Activated CD4-positive, alpha-beta T cell treated with anti-CD3 and anti-CD28 coated beads, Interleukin-10, Interleukin-2, amounts not matched to agents 100 ng/mL and 50 ng/mL, durations not matched to agents 16 hours and 8 hours (primary cell): ENCODE data around the gene CCR5AS.
"Not testable (repeated sequence)": the region's sequence is repeated elsewhere in the genome, so short reads cannot be mapped to it uniquely, and the experiment has no call there.

Experiments
- DNase-seq: peaks from one replicate; pipeline ENCODE4 v3.0.0-alpha.2; 2020

CCR5AS gene

DNA sequence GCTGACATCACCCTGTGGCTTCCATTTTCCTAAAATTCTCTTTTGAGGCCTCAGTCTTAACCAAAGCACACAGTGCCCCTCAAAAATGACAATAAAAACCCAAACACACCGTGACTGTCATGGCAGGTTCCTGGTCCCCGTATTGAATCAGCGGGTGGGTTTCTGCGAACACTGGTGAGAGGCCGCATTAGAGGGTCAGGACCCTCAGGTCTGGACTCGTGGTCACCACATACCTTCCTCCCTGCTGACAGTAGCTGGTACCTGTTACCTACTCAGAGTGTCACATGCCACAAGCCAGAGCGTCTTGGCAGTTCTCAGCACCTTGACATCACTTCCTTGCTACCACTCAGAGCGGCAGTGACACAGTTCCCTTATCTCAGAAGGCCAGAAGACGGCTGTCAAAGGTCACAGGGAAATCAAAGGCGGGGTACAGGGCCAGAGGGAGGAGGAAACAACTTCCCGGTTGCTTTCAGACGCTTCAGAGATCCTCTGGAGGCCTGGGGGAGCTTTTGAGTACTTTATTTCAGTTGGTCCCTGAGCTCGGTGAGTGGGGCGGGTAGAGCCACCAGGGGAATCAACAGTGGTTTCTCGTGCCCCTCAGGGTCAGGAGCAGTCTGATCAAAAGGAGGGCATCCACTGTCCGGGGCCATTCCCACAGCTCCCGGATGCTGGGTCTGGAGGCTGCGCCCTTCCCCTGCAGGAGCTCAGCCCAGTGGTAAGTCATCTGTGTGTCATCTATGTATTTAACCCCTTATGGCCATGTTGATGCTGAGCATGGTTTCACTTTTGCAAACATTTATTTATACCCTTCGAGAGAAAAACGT lies at the start of gene CCR5AS, which contains the start of gene CCRL2:
Gene CCR5AS, minus strand, starts transcription at position 279 of the 824 bp plus-strand sequence.
Gene CCRL2, plus strand, starts transcription at position 472 of the 824 bp plus-strand sequence. CDS start 821 bp downstream, outside the sequence.
- peak; percentile 62 for DNase-seq

DNA sequence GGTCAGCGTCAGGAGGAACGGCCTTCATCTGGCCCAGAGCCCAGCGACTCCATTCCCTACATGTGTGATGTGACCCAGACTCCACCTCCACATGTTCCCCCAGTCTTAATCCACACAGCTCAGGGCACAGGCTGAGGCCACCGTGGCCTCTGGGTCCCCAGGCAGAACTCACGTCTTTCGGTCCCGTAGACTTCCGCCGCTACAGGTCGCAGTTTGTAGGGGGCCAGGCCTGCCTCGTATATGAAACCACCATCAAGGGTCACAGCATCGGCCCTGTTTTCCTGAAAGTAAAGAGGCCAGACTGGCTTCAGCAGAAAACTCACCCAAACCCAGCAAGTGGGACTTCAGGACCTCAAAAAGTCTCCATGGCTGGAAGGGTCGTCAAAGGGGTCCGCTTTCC lies 49.3 kb upstream of the CCR5AS start:
- DNase-seq = no peak

DNA sequence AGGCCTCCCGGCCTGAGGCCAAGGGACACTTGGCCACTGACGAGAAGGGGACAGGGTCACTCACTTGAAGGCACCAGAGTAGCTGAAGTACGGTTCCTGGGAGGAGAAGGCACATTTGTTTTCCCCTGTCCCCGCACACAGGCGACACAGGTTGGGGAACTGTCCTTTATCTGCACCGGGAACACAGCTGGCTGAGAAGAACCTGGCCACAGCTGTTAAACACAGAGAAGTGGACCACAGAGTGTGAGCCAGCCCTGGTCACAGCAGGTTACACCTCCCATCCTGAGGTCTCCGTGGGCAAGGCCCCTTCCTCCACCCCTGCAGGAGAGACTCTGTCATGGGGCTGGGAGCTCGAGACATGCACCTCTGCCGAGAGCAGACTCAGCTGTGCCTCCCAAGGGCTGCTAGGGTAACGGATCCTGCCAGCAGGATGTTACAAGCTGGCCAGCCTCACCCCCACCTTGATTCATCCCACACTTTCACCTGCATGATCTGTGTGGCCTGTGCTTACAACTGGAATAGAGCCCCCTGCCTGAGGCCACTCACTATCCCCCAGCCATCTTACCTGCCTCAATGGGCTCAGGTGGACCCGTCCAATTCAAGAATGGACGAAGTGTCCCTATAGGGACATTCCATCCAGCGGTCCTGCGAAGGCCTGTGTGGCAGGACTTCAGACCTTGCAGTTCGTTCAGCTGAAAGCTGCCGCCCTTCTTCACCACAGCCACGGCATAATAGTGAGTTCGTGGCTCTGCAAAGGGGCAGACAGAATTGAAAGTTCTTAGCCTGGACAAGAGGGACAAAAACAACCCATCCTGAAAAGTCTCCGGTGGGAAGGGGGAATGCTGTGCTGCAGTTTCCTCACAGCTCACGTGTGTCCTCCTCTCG lies 48.6 kb upstream of the CCR5AS start:
- DNase-seq = no peak

- DNase-seq = no peak
Observed at GRCh38 chr3:46454606-46455005, 47.7 kb upstream of the CCR5AS start.

DNA sequence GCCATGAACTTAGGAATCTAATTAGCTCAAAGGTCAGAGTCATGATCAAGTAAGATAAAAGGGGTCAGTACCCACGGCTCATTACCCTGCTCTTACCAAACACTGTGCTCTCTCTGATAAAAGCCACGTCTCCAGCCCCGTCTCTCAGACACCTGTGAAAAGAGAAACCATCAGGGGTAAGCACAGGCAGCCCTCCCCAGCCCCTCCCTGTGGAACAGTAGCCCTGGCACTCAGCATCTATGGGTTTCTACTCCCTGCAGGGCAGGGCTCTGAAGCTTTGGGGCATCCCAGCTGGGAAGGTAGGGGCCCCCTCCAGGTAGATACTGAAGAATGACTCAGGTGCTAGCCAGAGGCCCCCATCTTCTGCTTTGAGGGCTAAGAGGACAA lies 47.3 kb upstream of the CCR5AS start:
- no peak for DNase-seq

GRCh38 chr3:46453526-46454208 lies 46.8 kb upstream of the CCR5AS start:
- DNase-seq = no peak

DNA sequence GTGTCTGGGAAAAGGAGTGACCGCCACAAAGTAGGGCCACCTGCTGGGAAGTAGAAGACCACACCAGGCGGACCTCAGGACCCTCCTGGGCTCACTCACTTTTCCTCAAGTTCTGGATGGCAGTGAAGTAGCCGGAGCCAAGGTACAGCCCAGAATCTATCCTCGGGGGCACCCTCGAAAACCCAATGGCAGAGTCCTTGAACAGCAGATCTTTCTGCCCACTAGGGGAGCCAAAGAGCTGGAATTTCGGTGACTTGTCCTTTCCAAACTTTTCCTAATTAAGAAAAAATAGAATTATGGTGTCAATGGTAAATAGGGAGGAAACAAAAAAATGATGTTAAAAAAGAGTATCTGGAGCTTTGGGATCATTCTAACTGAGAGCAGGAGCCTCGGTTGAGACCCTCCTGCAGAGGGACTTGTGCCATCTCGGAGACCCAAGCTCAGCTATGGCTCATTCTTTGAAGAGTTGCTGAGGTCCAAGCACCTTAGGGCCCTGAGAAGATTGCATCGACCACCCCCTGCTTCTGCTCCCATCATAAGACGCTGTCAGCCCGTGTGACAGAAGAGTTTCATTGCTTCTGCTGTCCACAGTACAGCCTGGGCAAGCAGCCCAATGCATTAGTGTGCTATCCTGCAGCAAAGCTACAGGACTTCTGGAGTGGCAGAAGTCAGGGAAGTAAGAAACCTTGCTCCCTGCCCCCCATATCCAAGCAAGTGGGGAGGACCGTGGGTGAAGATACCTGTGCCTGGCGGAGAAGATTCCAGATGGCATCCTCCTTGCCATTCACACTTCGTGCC lies 43.1 kb upstream of the CCR5AS start:
- DNase-seq = no peak

DNA sequence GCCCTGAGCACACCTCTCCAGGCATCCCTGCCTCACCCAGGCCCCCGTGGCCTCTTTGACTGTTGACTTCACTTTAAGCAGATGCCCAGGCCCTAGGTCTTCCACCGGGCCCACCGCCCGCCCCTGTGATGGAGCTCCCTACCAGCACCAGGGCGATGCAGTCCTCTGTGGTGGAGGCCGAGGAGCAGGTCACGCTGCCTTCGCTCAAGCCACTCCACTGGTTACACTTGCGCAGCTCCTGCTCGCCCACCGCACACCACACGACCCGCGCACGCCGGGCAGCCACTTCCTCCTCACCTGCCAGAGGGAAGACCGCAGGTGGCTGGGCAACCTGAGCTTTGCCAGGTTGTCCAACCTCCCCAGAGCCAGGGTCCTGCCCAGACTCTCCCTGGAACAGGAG lies 41.9 kb upstream of the CCR5AS start:
- no peak for DNase-seq

- DNase-seq = no peak
Observed at GRCh38 chr3:46447228-46447985, 40.5 kb upstream of the CCR5AS start.

GRCh38 chr3:46442576-46443530 lies 36.0 kb upstream of the CCR5AS start:
- DNase-seq = no peak

- peak; percentile 54 for DNase-seq
Observed at GRCh38 chr3:46440531-46441294, 33.8 kb upstream of the CCR5AS start.

DNA sequence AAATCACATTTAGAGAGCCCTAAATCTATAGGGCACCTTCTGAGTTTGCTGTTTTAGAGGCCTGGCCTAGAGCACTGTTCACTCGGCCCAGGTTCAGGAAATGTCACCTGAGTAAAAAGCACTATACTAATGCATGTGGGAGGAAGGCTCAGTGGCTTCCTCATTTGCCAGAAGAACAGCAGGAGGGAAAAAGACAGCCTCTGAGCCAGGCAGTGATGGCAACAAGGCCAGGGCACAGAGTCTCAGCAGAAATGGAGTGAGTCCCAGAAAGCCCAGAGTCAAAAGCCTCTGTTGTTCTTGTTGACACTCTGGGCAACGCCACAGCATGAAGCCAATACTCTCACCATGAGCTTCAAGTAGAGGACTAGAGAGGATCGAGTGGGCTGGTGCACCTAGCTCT lies 32.0 kb upstream of the CCR5AS start:
- DNase-seq = no peak

DNA sequence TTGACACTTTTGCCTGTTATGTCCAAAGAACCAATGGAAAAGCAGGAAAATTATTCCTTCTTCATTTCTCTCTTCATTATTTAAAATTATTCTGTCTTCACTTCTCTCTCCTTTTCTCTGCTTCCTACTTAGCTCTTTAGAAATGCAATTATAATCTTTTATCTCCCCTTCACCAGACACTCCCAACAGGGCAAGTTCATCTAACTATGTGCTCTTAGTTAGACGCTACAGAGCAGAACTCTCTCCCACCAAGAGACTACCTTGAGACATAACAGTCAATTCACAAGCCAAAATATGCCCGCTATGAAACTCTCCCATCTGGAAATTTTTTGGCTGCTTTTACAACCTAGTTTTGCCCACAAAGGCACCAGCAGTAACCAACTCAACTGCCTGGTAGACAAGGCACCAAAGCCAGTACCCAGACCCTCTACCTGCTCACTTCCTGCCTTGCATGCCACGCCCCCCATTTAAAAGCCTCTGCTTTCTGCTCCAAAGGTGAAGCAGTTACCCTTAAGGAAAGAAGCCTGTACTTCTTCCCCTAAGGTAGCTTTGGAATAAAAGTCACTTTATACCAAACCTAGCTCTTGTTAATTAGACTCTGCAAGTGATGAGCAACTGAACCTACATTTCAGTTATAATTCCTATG lies 28.3 kb upstream of the CCR5AS start:
- DNase-seq = no peak

- no peak for DNase-seq
Observed at GRCh38 chr3:46433841-46434240, 27.0 kb upstream of the CCR5AS start.

DNA sequence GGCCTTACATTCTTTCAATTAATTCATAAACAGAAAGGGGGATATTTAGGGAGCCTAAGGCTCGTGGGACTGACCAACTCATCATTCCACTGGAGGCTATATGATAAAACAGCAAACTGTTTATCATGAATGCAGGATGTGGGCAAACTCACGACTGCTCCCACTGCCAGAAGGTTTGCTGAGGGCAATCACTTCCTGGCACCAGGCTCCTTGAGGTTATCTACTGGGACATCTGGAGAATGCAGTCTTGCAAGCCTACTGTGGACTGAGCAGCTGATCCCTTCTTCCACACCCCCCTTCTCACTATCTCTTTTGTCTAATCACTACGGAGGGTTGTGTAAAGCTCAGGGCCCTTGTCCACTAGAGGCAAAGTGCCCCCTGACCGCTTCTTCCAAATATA lies 26.3 kb upstream of the CCR5AS start:
- DNase-seq = not testable (repeated sequence)

DNA sequence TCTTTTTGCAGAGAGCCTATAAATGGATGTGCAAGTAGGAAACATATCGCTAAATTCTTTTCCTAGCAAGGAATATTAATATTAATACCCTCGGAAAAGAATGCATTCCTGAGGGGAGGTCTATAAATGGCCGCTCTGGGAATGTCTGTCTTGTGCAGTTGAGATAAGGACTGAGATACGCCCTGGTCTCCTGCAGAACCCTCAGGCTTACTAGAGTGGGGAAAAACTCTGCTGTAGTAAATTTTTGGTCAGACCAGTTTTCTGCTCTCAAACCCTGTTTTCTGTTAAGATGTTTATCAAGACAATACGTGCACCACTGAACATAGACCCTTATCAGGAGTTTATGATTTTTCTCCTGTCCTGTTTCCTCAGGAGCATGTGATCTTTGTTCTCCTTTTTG lies 25.0 kb upstream of the CCR5AS start:
- not testable (repeated sequence) for DNase-seq

- not testable (repeated sequence) for DNase-seq
Observed at GRCh38 chr3:46430879-46431278, 24.0 kb upstream of the CCR5AS start.

GRCh38 chr3:46429671-46430070 lies 22.8 kb upstream of the CCR5AS start:
- DNase-seq = no peak

- DNase-seq = no peak
Observed at GRCh38 chr3:46429250-46429649, 22.4 kb upstream of the CCR5AS start.
